H9 (cell line): ENCODE data around the gene DENND6A. TPM values are rescaled to one million over a fixed set of nuclear protein-coding genes. Genes with fewer than 3 reads are reported as not detected.

Source experiments
- DNase-seq: peaks from one replicate; pipeline ENCODE4 v3.0.0-alpha.2; 2017
- H2AFZ ChIP-seq: one replicate; pipeline ENCODE4 v1.6.1; 2013; ENCODE audit warnings: mild to moderate bottlenecking, low read length, control low read depth, moderate library complexity
- H2AK5ac ChIP-seq: 2 replicates; pipeline ENCODE4 v1.6.1; 2013; ENCODE audit warnings: low read length, control low read depth, mixed read lengths; ENCODE audit not compliant: insufficient read length
- H2BK120ac ChIP-seq: one replicate; pipeline ENCODE4 v1.6.1; 2013; ENCODE audit warnings: low read depth, mild to moderate bottlenecking, low read length, control low read depth, inconsistent platforms; ENCODE audit not compliant: poor library complexity, severe bottlenecking
- H2BK12ac ChIP-seq: 2 replicates; pipeline ENCODE4 v1.6.1; 2013; ENCODE audit warnings: low read length, control low read depth, mixed read lengths, low read depth; ENCODE audit not compliant: insufficient read length
- H2BK15ac ChIP-seq: 2 replicates; pipeline ENCODE4 v1.6.1; 2013; ENCODE audit warnings: low read depth, low read length, control low read depth
- H2BK20ac ChIP-seq: one replicate; pipeline ENCODE4 v1.6.1; 2013; ENCODE audit warnings: low read depth, mild to moderate bottlenecking, low read length, control low read depth, inconsistent platforms; ENCODE audit not compliant: poor library complexity, severe bottlenecking
- H2BK5ac ChIP-seq: 2 replicates; pipeline ENCODE4 v1.6.1; 2013; ENCODE audit warnings: low read length, control low read depth, mixed read lengths; ENCODE audit not compliant: insufficient read length
- H3K14ac ChIP-seq: 2 replicates; pipeline ENCODE4 v1.6.1; 2013; ENCODE audit warnings: low read length, control low read depth; ENCODE audit not compliant: insufficient read depth
- H3K18ac ChIP-seq: 2 replicates; pipeline ENCODE4 v1.6.1; 2013; ENCODE audit warnings: low read depth, mild to moderate bottlenecking, mixed read lengths, low read length, control low read depth; ENCODE audit not compliant: insufficient read length
- H3K23ac ChIP-seq: 2 replicates; pipeline ENCODE4 v1.6.1; 2013; ENCODE audit warnings: low read length, control low read depth, mixed read lengths, low read depth; ENCODE audit not compliant: insufficient read length
- H3K23me2 ChIP-seq: 2 replicates; pipeline ENCODE4 v1.6.1; 2013; ENCODE audit warnings: low read depth, mild to moderate bottlenecking, mixed read lengths, low read length, control low read depth; ENCODE audit not compliant: insufficient read length, poor library complexity, severe bottlenecking
- H3K27ac ChIP-seq: 2 replicates; pipeline ENCODE4 v1.5.1; 2013; ENCODE audit warnings: low read length, control low read depth, mixed read lengths, low read depth; ENCODE audit not compliant: insufficient read length
- H3K27me3 ChIP-seq: 2 replicates; pipeline ENCODE4 v1.6.1; 2013; ENCODE audit warnings: low read length, control low read depth, inconsistent platforms; ENCODE audit not compliant: insufficient read depth
- H3K4ac ChIP-seq: 2 replicates; pipeline ENCODE4 v1.6.1; 2013; ENCODE audit warnings: low read depth, mild to moderate bottlenecking, control low read depth, inconsistent platforms, low read length, moderate library complexity
- H3K4me1 ChIP-seq: 2 replicates; pipeline ENCODE4 v1.6.1; 2013; ENCODE audit warnings: low read length, control low read depth, inconsistent platforms; ENCODE audit not compliant: insufficient read depth
- H3K4me2 ChIP-seq: 2 replicates; pipeline ENCODE4 v1.6.1; 2013; ENCODE audit warnings: low read length, control low read depth, mixed read lengths; ENCODE audit not compliant: insufficient read length, insufficient read depth
- H3K56ac ChIP-seq: 2 replicates; pipeline ENCODE4 v1.6.1; 2013; ENCODE audit warnings: low read depth, mild to moderate bottlenecking, mixed read lengths, low read length, control low read depth; ENCODE audit not compliant: insufficient read length
- H3K79me1 ChIP-seq: 2 replicates; pipeline ENCODE4 v1.6.1; 2013; ENCODE audit warnings: low read depth, mild to moderate bottlenecking, moderate library complexity, low read length, control low read depth, inconsistent platforms; ENCODE audit not compliant: insufficient read depth, poor library complexity, severe bottlenecking
- H3K79me2 ChIP-seq: 2 replicates; pipeline ENCODE4 v1.6.1; 2013; ENCODE audit warnings: low read length, control low read depth, inconsistent platforms; ENCODE audit not compliant: insufficient read depth
- H3K9ac ChIP-seq: 2 replicates; pipeline ENCODE4 v1.6.1; 2013; ENCODE audit warnings: low read length, control low read depth, mixed read lengths; ENCODE audit not compliant: insufficient read length; ENCODE audit errors: extremely low read depth
- H3K9me3 ChIP-seq: one replicate; pipeline ENCODE4 v1.6.1; 2013; ENCODE audit warnings: low read depth, low read length, inconsistent platforms; ENCODE audit not compliant: control insufficient read depth
- H3T11ph ChIP-seq: one replicate; pipeline ENCODE4 v1.6.1; 2013; ENCODE audit warnings: mild to moderate bottlenecking, low read length, control low read depth, inconsistent platforms
- H4K20me1 ChIP-seq: one replicate; pipeline ENCODE4 v1.6.1; 2013; ENCODE audit not compliant: control insufficient read depth, insufficient read length, insufficient read depth
- H4K5ac ChIP-seq: 2 replicates; pipeline ENCODE4 v1.6.1; 2013; ENCODE audit warnings: low read depth, mild to moderate bottlenecking, mixed read lengths, low read length, control low read depth; ENCODE audit not compliant: insufficient read length
- H4K8ac ChIP-seq: replicated peaks from 2 replicates; pipeline ENCODE4 v1.6.1; 2013; ENCODE audit warnings: low read length, control low read depth, mixed read lengths, low read depth; ENCODE audit not compliant: insufficient read length
- H4K91ac ChIP-seq: 2 replicates; pipeline ENCODE4 v1.6.1; 2013; ENCODE audit warnings: low read depth, mild to moderate bottlenecking, moderate library complexity, mixed read lengths, low read length, control low read depth; ENCODE audit not compliant: insufficient read length
- H3K27ac Mint-ChIP-seq, 3 experiments: 2 replicates in 2 of 3; 3 replicates in 1 of 3; pipeline ENCODE4 v1.8.0; 2020 to 2021; ENCODE audit warnings: mixed read lengths in 3 of 3, mild to moderate bottlenecking in 1 of 3, moderate library complexity in 1 of 3
- H3K27me3 Mint-ChIP-seq: 2 replicates; pipeline ENCODE4 v1.8.0; 2021; ENCODE audit warnings: low read depth, mild to moderate bottlenecking, moderate library complexity, mixed read lengths
- H3K36me3 Mint-ChIP-seq, 3 experiments: 2 replicates in 2 of 3; 3 replicates in 1 of 3; pipeline ENCODE4 v1.8.0; 2020 to 2021; ENCODE audit warnings: low read depth in 3 of 3, mixed read lengths in 3 of 3; ENCODE audit not compliant: insufficient read depth in 1 of 3
- H3K4me1 Mint-ChIP-seq, 2 experiments: 2 replicates each; pipeline ENCODE4 v1.8.0; 2020; ENCODE audit warnings: mixed read lengths in 2 of 2
- H3K4me3 Mint-ChIP-seq, 2 experiments: 2 replicates in 1 of 2; 3 replicates in 1 of 2; pipeline ENCODE4 v1.8.0; 2020 to 2021; ENCODE audit warnings: mild to moderate bottlenecking in 2 of 2, mixed read lengths in 2 of 2, moderate library complexity in 1 of 2
- H3K9me3 Mint-ChIP-seq, 2 experiments: 2 replicates in 1 of 2; 3 replicates in 1 of 2; pipeline ENCODE4 v1.8.0; 2020; ENCODE audit warnings: mild to moderate bottlenecking in 2 of 2, mixed read lengths in 2 of 2, moderate library complexity in 1 of 2
- CTCF ChIP-seq: fragments of 200-600 bp; sonication (generic); conservative IDR thresholded peaks from 3 replicates; pipeline ENCODE4 v1.8.0; 2021; ENCODE audit warnings: antibody characterized with exemption, mild to moderate bottlenecking
- total RNA-seq: library from RNA; stranded (reverse); gene quantifications from 2 replicates; pipeline ENCODE4 v1.2.1, GENCODE V29; 2021

The DENND6A gene
- total RNA-seq, 1 experiment from 2014 or later = 13.2 TPM

GRCh38 chr3:57661404-57661803 lies 31.5 kb downstream of the DENND6A start:
- Mint-ChIP-seq H3K4me1 (peaks cover 17% of the 10 kb centered on the region in 2 experiments), H3K27ac (0 out of 7 replicates have a peak overlapping the region, but pooled peaks of 1 of the 3 experiments have one; percentile 16), H3K4me3 (no peak overlapping the region), H3K36me3 (peaks cover 1 to 22% (median 11%) of the 10 kb centered on the region in 3 experiments; a peak in 4 of 7 replicates), H3K9me3 (no peaks in the 10 kb centered on the region), H3K27me3 (no peaks in the 10 kb centered on the region)
- Histone ChIP-seq H3K79me2 (no peaks in the 10 kb centered on the region), H2AFZ (no peak overlapping the region), H3K56ac (no peak overlapping the region), H2BK15ac (no peak overlapping the region), H3K23ac (no peak overlapping the region), H3K4ac (no peak overlapping the region), H3K27ac (no peak overlapping the region), H3K79me1 (no peaks in the 10 kb centered on the region), H3K23me2 (no peaks in the 10 kb centered on the region), H4K5ac (no peak overlapping the region), H2BK5ac (no peak overlapping the region), H3K14ac (no peak overlapping the region), H2BK12ac (no peak overlapping the region), H4K91ac (no peak overlapping the region), H3T11ph (no peak overlapping the region), H3K18ac (no peak overlapping the region), H3K9me3 (no peaks in the 10 kb centered on the region), H3K27me3 (no peaks in the 10 kb centered on the region), H2BK120ac (no peak overlapping the region), H3K4me1 (no peaks in the 10 kb centered on the region), H3K4me2 (no peak overlapping the region), H3K9ac (no peak overlapping the region), H2AK5ac (no peak overlapping the region), H4K20me1 (no peaks in the 10 kb centered on the region), H4K8ac (no peak overlapping the region), H2BK20ac (no peak overlapping the region)
- no peak for DNase-seq
- no peak for TF ChIP-seq CTCF
